T-helper 2 cell treated with Interferon-gamma antibody and Interleukin-4, amounts not matched to agents 100 ng/mL and 5 ng/mL, for 36 hours (primary cell): Measurements from ENCODE around the gene RBM6. TPM values are rescaled to one million over a fixed set of nuclear protein-coding genes. Genes with fewer than 3 reads are reported as not detected.
"Not testable (repeated sequence)": the region's sequence is repeated elsewhere in the genome, so short reads cannot be mapped to it uniquely, and the experiment has no call there.

Source experiments
- intact Hi-C: fragments of 100-400 bp; cut with micrococcal nuclease; formaldehyde crosslinking; loops from one replicate; pipeline ENCODE4 v1.15.1; 2023
- total RNA-seq: library from RNA; stranded (reverse); gene quantifications from 2 replicates; pipeline ENCODE4 v1.2.3, GENCODE V29; 2022

The RBM6 gene
- total RNA-seq, 1 donor from 2014 or later: 109 TPM

GRCh38 chr3:49968346-49968745 lies 28.4 kb downstream of the RBM6 start:
- intact Hi-C loops: no loop called here

GRCh38 chr3:49972656-49973055 lies 32.7 kb downstream of the RBM6 start:
- intact Hi-C loops: no loop called here

- intact Hi-C loops: no loop called here
Measured at GRCh38 chr3:49976942-49977341, 37.0 kb downstream of the RBM6 start.

GRCh38 chr3:49984394-49984793 lies 44.4 kb downstream of the RBM6 start:
- intact Hi-C loops: no loop called here

- intact Hi-C loops: no loop called here
Measured at GRCh38 chr3:49992326-49992725, 52.4 kb downstream of the RBM6 start.

GRCh38 chr3:49994476-49994875 lies 54.5 kb downstream of the RBM6 start:
- intact Hi-C loops: no loop called here

GRCh38 chr3:49996016-49996415 lies 56.1 kb downstream of the RBM6 start:
- intact Hi-C loops: no loop called here

GRCh38 chr3:49997862-49998261 lies 57.9 kb downstream of the RBM6 start:
- intact Hi-C loops: no loop called here

- intact Hi-C loops: no loop called here
Measured at GRCh38 chr3:49998326-49998725, 58.4 kb downstream of the RBM6 start.

- intact Hi-C loops: no loop called here
Measured at GRCh38 chr3:50001511-50001910, 61.6 kb downstream of the RBM6 start.

- intact Hi-C loops: no loop called here
Measured at GRCh38 chr3:50003216-50003615, 63.3 kb downstream of the RBM6 start.

GRCh38 chr3:50003824-50004223 lies 63.9 kb downstream of the RBM6 start:
- intact Hi-C loops: no loop called here

GRCh38 chr3:50008931-50009330 lies 69.0 kb downstream of the RBM6 start:
- intact Hi-C loops: no loop called here

- intact Hi-C loops: no loop called here
Measured at GRCh38 chr3:50010959-50011358, 71.0 kb downstream of the RBM6 start.

- intact Hi-C loops: no loop called here
Measured at GRCh38 chr3:50015918-50016317, 76.0 kb downstream of the RBM6 start.

- intact Hi-C loops: no loop called here
Measured at GRCh38 chr3:50028346-50028745, 88.4 kb downstream of the RBM6 start.

- intact Hi-C loops: not testable (repeated sequence)
Measured at GRCh38 chr3:50031201-50031600, 91.3 kb downstream of the RBM6 start.

- intact Hi-C loops: no loop called here
Measured at GRCh38 chr3:50044976-50045375, 105.0 kb downstream of the RBM6 start.

- intact Hi-C loops: no loop called here
Measured at GRCh38 chr3:50047426-50047825, 107.5 kb downstream of the RBM6 start.

- intact Hi-C loops: no loop called here
Measured at GRCh38 chr3:50050361-50050760, 110.4 kb downstream of the RBM6 start.

GRCh38 chr3:50057756-50058155 lies 117.8 kb downstream of the RBM6 start:
- intact Hi-C loops: no loop called here

- intact Hi-C loops: no loop called here
Measured at GRCh38 chr3:50068134-50068533, 128.2 kb downstream of the RBM6 start.

GRCh38 chr3:50078091-50078490 lies 138.1 kb downstream of the RBM6 start:
- intact Hi-C loops: no loop called here

GRCh38 chr3:50078622-50079021 lies 138.7 kb downstream of the RBM6 start:
- intact Hi-C loops: no loop called here
